RCC 7860 (cell line): ENCODE results near the gene FKBP4.
A peak's percentile ranks its signal among the peaks of the same experiment; 100 is the strongest.

Experiments used
- DNase-seq: peaks from one replicate; pipeline ENCODE4 v3.0.0-alpha.2; 2015; ENCODE audit warnings: low spot score
- FAIRE-seq: peaks from 2 replicates; lab custom pipeline; 2012; peaks lifted over from hg19 to GRCh38; lab: Jason Lieb, UNC

The FKBP4 gene

DNA sequence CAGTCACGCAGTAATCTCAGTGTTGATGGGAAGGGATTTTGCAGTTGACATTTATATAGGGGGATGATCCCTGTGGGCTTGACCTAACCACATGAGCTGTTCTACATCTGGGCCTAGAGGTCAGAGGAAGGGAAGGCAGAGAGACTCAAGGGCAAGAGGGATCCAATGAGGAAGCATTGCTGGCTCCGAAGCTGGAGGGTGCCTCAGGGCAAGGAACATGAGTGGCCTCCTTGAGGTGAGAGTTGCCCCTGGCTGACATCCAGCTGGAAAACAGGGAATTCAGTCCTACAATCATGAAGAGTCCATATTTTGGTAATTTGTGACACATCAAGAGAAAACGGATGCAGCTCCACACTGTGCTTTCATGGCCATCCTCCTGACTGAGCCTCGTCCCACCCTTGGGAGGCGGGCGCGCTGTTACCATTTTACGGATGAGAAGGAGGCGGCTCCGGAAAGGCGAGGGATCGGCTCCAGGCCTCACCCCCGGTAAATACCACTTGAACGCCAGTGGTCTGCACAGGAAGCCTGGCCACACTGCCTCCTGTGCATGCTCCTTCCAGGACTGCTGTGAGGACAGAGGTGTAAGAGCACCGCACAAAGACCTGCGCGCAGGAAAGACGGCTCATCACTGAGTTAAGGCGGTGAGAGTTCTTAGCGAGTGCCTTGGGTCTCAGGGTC, 18.5 kb upstream of the FKBP4 start:
- FAIRE-seq (no peak), DNase-seq (no peak)

DNA sequence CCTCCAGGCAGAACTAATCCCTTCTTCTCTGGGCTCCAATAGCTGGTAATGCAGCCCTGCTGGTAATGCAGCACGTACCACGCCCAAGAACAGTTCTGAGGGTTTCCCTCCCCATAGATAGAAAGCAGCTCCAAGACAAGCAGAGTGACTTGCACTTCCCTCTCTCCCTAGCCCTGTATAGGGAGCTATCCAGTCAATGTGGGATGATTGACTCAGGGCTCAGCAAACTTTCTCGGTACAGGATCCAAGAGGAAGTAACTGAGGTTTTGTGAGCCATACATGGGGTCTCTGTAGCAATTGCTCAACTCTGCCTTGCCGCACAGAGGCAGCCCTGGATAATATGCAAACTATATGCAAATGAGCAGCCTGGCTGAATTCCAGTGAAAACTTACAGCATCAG, 15.5 kb upstream of the FKBP4 start:
- no peak for DNase-seq
- FAIRE-seq, result no peak

DNA sequence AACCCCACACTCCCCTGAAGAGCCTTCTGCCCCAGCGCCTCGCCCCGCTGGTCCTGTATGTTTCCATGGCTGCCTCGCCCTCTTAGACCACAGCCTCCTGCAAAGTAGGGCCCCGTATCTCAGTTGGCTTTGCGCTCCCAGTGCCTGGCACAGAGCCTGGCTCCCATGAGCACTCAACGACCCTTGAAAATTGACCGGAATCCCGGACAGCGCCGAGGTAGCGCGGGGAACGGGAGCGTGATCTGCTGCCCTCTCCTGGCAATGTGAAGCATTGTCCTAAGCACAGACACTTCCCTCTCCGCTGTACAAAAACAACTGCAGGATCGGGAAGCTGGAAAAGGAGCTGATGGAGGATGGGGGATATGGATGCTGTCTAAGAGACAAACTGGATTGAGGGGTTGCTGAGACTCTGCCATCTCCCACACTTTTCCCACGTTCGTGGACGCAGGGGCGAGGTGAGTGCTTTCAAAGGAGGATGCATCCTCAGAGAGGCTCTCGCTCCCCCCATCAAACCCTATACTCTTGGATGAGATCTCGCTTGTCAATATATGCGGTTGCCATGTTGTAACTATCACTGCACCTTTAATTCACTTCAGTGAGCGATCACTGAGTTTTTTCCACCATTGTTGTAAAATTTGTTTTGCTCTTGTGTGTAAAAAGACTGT, 10.7 kb upstream of the FKBP4 start:
- DNase-seq (no peak), FAIRE-seq (no peak)

DNA sequence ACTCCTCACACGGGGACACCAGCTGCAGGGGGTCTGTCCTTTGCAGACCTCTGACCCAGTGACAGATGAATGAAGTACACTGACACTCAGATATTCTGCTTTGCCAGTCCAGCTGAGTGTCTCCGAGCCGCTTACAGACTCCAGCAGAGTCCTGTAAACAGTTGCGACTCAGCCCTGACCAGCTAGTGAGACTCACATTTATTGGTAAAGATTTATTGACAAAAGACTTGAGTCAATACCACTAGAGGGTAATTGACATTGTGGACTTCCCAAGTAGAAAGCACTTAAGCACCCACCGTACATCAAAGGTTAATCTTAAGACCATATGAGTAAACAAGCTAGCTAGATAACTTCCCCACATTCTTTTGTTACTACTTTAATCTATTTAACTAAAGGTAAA, 9.8 kb upstream of the FKBP4 start:
- FAIRE-seq, result no peak
- no peak for DNase-seq

DNA sequence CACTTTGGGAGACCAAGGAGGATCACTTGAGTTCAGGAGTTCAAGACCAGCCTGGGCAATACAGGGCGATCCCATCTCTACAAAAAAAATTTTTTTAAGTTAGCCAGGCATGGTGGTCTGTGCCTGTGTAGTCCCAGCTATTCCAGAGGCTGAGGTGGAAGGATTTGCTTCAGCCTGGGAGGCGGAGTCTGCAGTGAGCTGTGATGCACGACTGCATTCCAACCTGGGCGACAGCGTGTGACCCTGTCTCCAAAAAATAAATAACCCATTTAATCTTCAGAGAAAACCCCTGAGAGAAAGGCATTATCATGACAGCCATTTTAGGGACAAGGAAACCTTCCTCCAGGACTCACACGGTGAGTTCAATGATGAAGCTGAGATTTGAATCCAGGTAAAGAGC, 3.7 kb upstream of the FKBP4 start:
- DNase-seq (no peak), FAIRE-seq (no peak)

DNA sequence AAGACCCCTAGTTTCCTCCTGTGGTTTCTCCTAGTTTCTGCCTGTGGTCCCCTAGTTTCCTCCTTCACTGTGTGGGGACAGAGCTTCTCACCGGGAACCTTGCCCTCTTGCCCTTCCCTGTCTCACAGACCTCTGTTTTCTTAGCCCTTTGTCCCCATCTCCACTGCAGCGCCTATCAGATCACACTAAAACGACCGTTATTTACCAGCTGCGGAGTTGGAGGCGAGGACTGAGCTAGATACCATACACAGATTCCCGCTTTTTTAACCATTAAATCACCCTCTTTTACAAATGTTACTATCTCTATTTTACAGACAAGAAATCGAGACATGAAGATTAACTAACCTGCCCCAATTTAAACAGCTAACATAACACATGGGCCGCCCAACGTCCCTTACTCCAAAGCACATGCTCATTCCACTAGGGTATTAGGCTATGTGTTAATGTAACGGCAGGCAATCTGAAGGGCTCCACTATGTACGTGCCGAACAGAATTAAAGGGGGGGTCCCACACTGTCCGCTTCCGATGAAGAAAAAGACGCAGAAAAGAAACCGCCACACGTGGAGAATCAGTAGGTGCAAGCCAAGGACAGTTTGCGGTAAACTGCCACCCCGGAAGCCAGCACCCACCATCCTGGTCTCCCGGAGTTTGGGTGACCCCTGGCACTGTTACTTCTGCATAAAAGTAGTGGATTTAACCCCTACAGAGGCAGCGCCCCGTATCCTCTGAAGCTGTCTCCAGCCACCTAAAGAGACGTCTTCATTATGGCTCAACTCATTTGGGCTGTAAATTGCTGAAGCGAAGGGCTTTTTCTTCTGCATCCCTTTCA, 1.9 kb upstream of the FKBP4 start:
- no peak for DNase-seq
- no peak for FAIRE-seq

DNA sequence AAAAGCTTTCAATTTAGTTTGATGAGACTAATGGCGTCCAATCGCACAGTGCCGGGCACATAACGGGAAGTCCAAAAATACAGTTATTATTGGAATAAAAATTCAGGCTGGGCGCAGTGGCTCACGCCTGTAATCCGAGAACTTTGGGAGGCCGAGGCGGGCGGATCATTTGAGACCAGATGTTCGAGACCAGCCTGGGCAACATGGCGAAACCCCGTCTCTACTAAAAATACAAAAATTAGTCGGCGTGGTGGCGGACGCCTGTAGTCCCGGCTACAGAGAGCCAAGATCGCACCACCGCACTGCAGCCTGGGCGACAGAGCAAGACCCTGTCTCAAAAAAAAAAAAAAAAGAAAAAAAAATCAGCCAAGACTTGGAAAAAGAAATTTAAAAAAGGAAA, 1.2 kb upstream of the FKBP4 start:
- FAIRE-seq (no peak), DNase-seq (no peak)

DNA sequence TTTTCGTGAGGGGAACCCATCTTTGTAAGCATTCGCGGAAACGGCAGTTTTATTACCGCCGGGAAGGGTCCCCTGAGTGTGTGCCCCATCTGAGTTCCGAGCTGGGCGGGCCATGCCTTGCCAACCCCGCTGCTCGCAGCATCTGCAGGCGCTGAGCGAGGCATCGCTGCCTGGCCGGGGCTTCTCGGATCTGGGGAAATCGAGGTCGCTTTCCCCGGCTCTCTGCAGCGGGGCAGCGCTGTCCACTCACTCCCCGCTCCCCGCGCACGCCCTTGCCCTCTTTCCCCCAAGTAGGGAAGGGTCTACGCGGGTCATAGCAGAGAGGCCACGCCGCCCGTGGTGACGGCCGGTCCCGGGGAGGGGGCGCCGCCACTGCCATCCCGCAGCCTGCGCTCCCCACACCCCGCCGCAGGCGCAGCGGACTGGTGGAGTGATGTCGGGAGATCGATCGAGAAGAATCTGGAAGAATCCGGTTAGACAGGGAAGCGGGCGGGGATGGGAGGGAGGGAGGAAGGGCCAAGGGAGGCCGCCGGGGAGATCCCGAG, 507 bp upstream of the FKBP4 start:
- FAIRE-seq, result no peak
- DNase-seq, result no peak

DNA sequence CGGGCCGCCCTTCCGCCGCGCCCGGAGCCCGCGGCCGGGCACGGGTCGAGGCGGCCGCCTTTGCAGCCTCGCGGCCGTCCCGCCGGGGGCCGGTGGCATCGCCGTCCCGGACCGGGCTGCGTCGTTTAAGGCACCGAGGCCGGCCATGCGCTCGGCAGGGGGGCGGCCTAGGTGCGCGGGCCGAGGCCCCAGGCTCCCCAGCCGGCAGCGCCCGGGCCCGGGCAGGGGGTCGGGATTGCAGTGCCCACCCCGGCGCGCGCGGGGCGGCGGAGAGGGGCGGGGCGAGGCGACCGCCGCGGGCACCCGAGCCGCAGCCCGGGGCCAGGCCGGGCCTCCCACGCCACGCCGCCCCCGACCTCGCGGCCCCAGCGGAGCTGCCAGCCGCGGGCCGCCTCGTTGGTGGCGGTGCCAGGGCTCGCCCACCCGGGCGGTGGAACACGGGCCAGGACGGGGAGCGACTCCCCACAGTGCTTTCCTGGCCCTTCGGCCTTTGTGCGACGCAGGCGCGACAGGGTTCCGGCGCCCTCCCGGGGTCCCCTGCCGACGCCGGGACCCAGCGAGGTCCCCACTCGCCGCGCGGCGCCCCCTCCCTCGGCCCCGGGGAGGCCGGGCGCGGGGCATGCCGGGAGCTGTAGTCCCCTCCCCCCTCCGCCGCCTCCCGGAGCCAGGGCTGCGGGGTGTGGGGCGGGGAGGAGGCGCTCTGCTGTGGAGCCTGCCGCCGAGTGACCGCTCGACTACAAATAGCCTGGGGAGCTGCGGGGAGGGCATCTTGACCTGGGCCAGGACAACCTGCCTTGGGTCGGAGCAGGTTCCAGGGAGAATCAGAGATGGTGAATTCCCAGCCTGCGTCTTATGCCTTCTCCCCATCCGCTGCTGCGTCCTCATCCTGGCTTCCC, 769 bp downstream of the FKBP4 start:
- FAIRE-seq (no peak), DNase-seq (peak; percentile 15)

DNA sequence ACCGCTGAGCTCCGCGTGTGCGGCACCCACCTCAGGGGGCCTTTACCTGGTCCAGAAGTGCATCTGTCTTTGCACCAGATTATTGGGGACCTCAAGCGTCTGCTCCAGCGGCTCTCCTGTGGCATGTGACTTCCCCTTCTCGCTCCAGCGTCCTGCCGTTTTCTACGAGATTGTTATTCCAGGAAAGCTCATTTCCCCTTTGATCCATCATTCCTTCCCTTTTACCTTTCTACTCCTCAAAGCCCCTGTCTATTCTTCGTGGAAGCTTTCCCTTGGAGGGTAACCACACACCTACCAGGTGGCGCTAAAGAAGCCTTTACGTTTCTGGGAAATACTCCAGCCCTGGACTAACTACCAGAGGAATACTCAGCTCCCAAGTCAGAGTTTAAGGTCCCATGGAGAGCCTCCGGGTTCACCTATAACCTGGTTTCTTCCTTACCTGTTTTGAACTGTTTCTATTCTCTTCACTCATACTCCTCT, 1.5 kb downstream of the FKBP4 start:
- DNase-seq (no peak), FAIRE-seq (no peak)

DNA sequence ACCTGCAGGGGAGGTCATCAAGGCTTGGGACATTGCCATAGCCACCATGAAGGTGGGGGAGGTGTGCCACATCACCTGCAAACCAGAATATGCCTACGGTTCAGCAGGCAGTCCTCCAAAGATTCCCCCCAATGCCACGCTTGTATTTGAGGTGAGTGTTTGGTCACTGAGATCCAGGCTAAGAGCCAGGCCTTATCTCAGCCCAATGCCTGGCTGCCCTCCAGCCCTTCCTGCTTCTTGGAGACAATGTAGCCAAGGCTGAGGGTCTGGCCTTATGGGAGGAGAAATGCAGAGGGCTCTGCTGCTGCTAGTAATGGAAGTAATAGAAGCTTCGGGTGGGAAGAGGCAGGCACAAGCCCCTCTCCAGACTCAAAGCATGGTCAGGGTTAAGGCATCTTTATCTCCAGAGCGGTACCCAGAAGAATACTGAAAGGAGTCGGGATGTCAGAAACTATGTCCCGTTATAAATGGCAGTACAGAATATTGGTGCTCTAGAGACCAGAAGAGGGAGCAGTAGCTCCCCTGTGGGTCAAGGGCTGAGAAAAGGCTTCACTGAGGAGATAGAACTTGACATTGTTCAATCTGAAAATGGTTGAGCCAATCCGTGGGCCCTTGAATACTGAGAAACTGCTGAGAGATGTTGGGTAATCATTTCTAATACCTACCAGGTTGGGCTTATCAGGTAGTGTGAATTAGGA, 3.1 kb downstream of the FKBP4 start:
- DNase-seq (no peak), FAIRE-seq (no peak)

DNA sequence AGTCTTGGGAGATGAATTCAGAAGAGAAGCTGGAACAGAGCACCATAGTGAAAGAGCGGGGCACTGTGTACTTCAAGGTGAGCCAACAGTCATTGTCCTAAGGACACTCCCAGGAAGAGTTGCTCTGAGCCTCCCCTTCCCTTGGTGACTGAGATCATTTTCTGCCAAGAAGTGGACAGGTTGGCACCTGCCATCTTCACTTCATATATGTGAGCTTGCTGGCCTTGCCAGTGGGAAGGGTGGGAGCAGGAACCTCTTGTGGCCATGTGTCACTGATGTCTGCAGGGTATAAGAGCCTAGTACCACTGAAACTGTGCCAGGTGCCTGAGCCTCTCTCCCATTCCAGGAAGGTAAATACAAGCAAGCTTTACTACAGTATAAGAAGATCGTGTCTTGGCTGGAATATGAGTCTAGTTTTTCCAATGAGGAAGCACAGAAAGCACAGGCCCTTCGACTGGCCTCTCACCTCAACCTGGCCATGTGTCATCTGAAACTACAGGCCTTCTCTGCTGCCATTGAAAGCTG, 5.3 kb downstream of the FKBP4 start:
- DNase-seq (no peak), FAIRE-seq (no peak)

DNA sequence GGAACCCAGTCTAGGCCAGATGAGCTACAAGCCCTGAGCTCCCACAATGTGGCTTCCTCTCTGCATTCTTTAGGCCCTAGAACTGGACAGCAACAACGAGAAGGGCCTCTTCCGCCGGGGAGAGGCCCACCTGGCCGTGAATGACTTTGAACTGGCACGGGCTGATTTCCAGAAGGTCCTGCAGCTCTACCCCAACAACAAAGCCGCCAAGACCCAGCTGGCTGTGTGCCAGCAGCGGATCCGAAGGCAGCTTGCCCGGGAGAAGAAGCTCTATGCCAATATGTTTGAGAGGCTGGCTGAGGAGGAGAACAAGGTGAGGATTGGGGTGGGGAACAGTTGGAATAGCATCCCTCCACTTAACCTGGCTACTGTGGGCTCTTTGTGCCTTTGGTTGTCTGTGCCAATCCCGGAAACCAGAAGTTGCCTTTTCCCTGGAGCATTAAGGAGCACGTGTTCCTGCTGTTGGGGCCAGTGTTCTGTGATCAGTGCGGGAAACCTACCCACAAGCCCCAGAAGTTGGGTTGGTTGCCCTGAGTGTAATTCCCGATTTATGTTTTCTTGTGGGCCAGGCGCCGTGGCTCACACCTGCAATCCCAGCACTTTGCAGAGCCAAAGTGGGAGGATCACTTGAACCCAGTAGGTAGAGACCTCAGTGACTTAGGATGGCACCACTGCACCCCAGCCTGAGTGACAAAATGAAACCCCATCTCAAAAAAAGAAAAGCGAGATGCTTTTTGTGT, 6.4 kb downstream of the FKBP4 start:
- DNase-seq (no peak), FAIRE-seq (no peak)

DNA sequence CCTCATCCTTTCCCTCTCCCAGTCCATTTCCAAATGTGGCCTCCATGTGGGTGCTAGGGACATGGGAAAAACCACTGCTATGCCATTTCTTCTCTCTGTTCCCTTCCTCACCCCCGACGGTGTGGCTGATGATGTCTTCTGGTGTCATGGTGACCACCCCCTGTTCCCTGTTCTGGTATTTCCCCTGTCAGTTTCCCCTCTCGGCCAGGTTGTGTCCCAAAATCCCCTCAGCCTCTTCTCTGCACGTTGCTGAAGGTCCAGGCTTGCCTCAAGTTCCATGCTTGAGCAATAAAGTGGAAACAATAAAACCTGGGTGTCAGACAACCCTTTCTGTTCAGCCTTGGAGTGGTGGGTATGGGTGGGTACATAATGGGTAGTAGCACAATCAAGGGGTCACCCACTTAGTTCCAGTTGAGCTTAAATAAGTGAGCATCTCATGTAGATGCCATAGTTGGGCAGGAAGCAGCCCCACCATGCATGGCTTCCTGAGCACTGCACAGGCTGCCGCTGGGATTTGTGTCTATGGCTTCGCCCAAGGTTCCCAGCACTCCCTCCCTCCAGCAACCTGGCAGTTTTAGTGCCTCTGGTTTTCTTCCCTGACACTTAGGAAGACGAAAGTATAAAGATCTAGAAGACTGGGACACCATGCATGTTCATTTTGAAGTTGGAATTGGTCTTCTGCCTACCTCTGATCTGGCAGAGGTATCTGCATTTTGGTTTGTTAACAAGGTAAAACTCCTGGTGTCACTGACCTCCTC, 9.0 kb downstream of the FKBP4 start:
- FAIRE-seq (no peak), DNase-seq (no peak)

DNA sequence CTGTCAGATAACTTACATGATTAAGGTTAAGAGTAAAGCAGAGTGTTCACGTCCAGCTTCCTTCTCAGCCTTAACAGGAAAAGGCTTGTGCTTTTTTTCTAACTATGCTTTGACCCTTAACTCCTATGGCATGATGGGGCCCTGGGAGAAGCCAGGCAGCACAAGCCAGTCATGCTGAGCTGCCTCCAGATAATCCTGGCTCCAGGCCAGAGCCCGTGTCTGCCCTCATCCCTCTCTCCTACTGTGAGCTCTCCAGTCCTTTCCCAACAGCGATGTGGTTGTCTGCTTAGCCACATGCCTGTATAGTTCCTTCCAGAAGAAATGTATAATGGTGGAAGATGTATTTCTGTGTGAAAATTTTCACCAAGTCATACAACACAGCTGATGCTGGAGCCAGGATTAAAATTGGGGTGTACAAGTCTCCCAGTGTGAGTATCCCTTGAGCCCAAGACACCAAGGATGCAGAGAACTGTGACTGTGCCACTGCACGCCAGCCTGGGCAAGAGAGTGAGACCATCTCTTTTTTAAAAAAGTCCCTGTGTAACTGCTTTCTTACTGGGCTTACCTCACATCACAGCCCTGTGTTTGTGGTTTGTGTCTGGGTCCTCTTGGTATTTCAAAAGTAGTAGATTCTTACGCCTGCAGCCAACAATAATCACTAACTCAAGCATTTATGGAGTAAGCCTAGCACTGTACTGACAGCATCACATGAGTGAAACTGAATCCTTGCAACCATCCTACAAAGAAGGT, 9.8 kb downstream of the FKBP4 start:
- FAIRE-seq (peak; percentile 40), DNase-seq (peak; percentile 43)

DNA sequence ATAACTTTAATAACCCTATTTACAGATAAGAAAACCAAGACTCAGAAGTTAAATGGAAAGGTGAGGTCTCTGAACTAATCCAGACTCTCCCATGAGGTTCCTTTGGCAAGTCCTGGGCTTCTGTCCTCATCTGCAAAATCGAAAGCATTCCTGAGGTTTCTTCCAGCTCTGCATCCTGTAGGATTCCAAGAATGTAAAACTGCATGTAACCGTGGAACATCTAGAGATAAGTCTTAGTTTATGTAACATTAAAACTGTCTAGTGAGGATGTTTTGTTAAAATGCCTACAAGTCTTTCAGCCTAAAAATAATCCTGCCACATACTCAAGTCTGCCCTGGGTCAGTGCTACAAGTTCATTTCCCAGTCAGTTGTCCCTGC, 10.4 kb downstream of the FKBP4 start:
- FAIRE-seq, result no peak
- DNase-seq, result no peak

DNA sequence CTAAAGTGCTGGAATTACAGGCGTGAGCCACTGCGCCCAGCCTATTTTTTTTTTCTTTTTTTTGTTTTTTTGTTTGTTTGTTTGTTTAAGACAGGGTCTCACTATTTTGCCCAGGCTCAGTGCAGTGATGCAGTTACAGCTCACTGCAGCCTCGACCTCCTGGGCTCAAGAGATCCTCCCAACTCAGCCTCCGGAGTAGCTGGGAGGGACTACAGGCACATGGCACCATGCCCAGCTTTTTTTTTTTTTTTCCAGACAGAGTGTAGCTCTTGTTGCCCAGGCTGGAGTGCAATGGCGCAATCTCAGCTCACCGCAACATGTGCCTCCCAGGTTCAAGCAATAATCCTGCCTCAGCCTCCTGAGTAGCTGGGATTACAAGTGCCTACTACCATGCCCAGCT, 11.9 kb downstream of the FKBP4 start:
- DNase-seq, result no peak
- no peak for FAIRE-seq

DNA sequence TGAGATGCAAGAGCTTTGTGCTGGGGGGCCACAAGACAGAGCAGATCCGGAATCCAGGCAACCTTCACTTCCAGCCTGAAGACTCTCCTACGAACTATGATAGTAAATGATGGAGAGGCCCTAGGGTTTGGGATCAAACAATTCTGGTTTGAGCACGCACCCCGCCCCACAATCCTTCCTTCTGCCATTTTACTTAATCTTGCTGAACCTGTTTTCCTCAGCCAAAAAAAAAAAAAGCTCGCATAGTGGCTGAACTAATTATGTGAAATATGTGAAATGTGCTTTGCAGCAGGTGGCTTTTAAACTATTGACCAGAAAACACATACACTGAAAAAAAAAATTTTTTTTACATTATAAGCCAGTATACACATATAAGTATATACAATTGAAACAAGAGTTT, 17.0 kb downstream of the FKBP4 start:
- no peak for FAIRE-seq

More for the DNA sequence above, 17.0 kb downstream of the FKBP4 start:
- no peak for DNase-seq
